ENCODE results near the gene DDX41. TPM values are rescaled to one million over a fixed set of nuclear protein-coding genes. Genes with fewer than 3 reads are reported as not detected.

DDX41 gene
- polyA plus RNA-seq, 10 donors: 41.3 to 65.3 (median 47.6) TPM

DNA sequence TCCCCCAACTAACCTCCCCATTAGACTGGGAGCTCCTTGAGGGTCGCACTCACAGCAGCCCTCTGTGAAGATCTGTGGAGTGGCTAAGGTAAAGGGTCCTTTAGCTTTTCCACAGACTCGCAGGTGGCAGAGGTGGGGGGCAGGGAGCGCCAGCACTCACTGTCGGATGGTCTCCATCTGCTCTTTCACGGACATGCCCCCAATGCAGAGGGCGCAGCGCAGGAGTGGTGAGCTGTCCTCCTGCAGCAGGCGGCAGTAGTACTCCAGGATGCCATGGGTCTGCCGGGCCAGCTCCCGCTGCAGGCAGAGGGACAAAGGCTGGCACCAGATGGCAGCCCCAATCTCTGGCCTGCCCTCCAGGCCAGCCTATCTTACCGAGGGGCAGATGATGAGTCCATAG, 2.2 kb downstream of the DDX41 start:
- no peak for DNase-seq

DNA sequence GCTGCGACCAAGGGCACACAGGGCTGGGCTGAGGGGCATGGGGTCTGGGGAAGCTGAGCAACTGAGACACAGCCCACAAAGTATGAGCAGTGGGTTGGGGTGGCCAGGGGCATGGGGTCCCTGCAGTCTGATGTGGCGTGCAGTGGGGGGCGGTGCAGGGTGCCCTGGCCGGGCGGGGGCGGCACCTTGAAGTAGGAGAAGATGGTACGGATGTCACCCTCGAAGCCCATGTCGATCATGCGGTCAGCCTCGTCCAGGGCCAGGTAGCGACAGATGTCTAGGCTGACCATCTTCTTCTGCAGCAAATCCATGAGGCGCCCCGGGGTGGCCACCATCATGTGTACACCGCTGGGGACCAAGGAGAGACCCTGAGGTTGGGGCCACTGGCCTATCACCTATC, 3.3 kb downstream of the DDX41 start:
- no peak for DNase-seq

DNA sequence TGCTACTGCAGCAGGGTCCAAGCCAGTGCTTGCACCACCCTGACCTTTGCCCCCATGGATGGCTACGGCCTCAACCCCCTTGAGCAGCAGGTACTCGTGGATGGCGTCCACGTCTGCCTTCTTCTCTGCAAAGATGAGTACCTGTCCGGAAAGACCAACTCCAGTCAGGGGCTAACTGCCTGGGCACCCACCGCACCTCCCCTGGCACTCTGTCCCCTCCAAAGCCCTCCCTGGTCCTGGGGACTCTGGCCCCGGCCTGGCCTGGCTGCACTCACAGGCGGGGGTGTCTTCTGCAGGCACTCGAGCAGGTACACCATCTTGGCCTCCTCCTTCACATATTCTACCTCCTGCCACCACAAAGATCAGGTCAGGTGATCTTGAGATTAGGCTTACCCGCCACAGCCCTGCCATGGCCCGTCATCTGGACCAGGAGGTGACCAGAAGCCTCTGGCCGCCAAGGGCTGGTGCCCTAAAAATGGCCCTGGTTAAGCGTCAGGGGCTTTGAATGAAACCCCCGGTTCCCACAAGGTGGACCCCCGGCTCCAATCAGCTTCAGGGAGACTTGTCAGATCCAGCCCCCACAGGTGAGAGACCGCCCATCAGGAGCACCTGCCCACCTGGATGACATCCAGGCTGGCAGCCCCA, 3.9 kb downstream of the DDX41 start:
- DNase-seq: no peak

DNA sequence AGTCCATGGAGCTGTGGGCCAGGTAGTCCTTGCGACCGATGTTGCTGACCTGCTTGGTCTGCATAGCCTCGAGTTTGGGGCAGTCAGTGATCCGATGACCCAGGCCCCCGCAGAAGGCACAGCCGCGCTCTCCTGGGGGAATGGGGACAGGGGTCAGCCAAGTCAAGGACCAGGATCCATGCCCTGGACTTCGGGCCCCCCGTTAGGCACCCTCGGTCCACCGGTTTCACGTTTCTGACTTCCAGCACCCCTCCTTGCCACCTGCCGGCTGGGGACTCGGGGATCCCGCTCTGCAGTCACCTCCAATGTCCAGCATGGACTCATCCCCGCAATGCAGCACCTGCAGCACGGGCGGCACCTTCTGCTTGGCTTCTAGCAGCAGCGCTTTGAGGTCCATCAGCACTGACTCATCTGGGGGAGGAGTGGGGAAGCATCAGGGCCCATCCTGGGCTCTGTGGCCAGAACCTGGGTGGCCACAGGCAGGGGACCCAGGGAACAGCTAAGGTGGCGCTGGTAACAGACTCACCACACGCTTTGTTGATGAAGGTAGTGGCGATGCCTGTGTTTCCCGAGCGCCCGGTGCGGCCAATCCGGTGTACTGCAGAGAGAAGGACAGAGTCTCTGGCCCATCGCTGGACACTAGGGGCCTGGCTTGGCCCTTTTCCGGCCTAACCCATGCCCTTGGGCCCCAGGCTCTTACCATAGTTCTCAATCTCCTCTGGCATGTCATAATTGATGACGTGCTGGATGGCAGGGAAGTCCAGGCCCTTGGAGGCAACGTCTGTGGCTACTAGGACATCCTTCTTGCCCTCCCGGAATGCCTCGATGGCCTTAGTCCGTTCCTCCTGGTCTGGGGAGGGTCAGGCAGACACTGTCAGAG, 4.7 kb downstream of the DDX41 start:
- no peak for DNase-seq

DNA sequence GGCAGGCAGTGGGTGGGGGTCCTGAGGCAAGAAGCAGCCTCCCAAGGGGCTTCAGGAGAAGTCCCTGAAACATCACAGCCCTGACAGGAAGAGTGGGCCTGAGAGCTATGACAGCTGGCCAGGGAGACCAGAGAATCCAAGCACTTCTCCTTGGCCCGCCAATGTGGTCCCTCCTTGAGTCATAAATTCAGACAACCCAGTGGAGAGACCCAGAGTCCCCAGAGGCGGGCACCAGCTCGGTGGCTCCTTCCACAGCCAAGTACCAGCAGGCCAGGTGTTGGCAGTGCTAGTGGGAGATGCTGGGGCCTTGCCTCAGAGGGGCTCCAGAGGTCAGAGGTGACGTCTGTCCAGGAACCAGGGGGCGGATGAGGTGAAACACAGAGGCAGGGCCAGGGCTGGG, 5.6 kb downstream of the DDX41 start:
- no peak for DNase-seq

DNA sequence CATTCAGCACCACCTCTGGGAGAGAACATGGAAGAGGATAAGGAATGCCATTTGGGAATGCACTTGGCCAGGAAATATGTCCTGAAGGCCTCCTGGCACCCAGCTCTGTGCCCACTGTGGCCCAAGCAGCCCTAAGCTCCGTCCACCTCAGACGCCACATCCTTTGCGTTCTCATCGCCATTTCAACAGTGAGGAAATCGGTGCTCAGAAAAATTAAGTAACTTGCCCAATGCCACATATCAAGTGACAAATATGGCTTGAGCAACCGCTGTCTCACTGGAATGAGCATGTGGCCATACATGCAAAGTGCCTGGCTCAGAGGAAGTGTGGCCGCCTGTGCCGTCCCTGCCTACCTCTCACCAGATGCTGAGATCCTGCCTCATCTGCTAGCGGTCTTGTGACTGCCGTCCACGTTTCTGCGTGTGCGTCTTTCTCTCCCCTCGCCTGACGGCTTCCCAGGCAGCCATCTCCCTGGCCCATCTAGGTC, 6.2 kb downstream of the DDX41 start:
- DNase-seq: no peak

DNA sequence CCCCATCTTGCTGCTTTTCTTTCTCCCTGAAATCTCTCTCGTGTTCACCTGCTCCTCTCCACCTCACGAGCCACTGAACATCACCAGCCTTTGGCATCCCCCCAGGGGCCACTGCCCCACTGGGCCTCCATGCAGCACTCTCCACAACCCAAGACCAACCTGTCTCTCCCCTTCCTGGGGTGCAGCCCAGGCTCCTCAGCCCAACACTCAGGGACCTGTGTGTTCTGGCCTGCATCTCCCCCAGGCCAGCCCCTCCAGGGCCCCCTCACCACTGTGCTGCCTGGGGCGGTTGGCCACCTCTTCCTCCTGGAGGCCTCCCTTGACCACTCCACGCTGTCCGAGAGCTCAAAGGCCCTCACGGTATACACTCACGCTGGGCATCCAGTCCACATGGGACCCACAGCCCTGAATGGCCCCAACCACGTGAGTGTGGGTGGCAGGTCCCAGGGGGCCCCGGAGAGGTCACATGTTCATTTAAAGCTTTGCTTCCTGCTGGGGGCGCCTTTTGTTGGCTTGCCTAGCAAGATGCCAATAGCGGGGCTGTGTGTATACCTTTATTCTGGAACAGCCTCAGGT, 6.7 kb downstream of the DDX41 start:
- DNase-seq: no peak

DNA sequence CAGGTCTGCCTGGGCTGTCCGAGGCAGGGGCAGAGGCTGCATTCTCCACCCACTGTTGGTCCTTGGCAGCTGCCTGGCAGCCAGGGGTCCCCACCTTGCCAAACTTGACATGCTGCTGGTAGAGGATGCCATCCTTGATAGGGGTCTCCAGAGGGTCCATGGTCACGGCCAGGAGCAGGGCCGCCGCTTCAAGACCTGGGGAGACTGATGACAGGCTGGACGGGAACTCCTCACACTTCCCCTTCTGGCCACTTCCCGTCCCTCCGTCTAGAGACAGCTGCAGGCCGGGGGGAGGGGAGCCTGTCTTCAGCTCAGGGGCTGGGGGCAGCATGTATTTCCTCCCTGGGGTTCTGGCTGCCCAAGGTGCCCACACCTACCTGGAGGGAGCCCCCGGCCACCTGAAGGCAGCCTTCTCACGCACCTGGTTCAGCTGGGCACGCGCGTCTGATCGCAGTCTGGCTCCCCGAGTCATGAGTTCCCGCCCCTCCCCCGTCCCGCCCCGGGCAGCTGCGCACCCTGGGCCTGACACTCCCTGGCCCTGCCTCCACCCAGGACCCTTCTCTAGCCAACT, 7.3 kb downstream of the DDX41 start, which contains the start of gene DOK3:
Gene DOK3, minus strand, starts transcription at position 446 of the 571 bp plus-strand sequence. Its CDS starts 286 bp downstream, at position 160.
- peak in 1 of 3 donors; percentile 64 for DNase-seq

DNA sequence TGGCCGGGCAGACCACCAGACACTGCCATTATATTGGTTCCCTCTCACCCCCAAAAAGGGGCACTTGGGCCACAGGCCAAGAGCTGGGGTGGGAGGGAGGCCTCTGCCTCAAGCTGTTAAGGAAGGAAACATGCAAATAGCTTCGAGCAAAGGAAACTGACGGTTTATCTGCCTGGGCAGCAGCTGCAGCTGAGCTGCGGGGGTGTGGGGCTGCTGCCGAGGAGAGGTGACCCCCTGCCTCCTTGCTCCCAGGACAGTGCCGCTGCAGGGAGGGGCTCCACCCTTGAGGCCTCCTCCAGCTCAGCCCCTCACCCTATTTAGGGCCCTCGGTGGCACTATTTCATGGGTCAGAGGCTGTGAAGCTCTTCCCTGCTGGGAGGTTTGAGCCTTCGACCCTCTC, 7.9 kb downstream of the DDX41 start:
- DNase-seq: no peak

DNA sequence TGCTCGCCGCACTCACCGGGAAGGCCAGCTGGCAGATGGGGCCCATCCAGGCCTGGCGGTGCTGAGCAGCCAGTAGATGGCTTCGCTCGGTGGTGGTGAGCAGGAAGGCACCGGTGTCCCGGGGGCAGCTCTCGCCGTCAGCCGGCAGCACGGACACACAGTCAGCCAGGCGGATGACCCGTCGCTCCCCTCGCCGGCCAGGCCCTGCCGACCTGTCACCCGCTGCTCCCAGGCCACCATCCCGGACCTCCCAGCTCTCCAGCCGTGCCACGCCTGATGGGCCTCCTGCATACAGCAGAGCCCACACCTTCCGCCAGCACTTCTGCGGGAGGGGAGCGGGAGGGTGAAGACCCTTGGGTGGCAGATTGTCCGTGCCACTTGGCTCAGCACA, 8.5 kb downstream of the DDX41 start:
- DNase-seq: no peak

DNA sequence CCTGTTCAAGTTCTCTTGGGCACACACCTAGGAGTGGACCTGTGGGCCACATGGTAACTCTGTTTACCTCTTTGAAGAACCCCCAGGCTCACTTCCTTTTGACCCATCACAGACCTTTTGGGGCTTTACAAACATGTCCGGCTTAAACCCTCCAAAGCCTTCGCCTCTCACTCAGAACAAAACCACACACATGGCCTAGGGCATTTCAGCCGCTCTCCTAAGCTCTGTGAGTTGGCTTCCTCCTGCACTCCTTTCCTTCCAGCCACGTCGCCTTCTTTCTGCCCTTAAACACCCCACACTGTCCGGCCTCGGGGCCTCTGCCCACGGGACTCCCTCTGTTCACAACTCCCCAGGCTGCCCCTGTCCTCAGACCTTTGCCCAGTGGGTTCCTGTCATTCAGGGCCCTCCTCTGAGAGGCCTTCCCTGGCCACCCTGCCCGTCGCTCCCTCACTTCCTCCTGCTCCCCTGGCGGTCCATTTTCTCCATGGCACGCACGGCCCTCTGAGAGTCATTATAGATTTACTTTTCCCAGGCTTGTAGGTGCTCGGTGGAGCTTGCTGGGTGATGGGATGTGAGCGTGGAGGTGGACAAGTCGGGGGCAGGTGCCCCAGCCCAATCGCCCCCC, 9.1 kb downstream of the DDX41 start:
- DNase-seq: no peak

DNA sequence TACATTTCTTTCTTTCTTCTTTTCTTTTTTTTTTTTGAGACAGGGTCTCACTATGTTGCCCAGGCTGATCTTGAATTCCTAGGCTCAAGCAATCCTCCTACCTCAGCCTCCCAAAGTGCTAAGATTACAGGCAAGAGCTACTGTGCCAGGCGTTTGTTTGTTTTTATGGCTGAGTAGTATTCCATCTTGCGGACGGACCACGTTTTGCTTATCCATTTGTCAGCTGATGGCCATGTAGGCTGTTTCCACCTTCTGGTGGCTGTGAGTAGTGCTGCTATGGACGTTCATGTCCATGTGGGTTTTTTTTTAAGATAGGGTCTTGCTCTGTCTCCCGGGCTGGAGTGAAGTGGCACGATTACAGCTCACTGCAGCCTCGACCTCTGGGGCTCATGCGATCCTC, 9.6 kb downstream of the DDX41 start:
- DNase-seq: no peak

DNA sequence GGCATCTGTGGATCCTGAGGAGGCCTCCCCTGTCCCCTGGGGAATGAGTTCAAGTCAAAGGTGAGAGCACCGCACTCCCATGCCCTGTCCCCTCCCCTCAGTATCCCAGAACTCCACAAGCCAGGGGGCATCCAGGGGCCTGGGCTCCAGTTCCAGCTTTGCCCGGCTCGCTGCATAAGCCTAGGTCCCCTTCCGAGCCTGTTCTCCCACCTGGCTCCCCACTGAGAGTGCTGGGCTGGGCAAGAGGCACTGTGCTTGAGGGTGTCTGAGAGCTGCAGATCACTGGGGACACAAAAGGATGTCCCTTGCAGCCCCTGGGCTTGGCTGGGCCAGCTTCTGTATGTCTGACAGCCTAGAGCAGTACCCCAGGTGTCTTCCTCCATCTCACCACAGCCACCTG, 11.7 kb downstream of the DDX41 start:
- DNase-seq: no peak

DNA sequence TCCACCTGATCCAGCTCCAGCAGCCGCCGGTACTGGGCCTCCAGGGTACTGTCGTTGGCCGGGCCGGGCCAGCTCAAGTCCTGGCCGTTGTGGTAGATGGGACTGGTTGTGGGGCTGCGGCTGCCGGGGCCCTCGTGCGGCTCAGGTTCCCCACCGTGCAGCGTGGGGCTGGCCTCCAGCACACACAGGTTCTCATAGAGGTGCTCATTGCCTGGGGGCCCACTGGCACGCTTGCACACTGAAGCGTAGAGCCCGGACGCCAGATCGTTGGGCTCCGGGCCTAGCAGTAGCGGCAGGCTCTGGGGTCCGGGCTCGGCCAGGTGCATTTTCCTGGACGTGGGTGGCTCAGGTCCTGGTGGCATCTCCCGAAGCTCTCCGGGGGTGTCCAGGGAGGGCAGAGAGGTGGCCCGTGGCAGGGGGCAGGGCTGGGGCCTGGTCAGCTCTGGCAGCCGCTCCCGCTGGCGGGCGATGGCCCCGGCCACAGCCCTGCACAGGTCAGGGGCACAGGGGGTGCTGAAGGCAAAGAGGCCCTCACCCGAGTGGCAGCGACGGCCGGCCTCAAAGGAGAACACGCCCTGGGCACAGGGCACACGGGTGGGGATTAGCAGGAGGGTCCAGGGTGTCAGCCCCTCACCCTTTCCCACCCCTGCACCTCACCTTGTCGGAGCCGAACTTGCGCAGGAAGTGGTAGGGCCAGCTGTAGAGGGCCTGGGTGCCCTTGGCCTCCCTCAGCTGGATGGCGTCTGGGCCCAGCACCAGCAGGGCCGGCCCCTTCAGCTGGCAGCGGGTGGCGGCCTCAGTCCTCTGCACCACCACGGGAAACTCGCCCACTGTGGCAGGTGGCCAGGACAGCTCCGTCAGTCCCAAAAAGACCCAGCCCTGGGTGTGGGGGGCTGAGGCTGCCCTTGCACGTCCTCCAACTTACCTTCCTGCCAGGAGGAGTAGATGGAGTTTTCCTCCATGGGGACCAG, 12.4 kb downstream of the DDX41 start:
- DNase-seq: no peak

DNA sequence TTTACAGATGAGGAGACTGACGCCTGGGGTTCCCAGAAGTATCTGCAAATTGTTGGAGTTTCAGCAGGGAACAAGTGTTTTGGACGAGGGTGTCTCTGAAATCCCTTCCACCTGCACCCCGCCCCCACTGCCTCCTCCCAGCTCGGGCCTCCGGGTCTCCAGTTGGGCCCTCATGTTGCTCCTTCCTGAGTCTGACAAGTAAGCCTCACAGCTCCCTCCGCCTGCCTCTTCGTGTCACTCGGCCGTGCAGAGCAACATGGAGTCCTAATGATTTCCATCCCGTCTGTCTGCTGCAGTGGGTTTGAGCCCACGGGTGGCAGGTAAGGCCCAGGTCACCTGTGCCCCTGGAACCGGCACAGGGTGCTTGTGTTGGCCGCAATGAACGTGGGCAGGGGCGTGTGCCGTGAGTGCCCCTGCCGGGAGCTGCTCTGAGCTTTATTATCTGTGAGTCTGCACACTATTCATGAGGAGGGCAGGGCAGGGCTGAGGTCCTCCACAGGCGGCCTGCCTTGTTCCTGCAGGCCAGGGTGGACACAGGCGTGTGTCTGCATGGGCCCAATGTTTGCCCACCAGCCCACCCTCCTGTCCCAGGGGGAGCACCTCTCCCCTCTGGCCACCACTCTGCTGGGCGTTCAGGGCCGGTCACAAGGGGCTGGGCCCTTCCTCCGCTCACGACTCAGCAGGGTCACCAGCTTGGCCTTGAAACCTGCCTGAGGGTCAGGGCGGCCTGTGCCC, 13.2 kb downstream of the DDX41 start:
- no peak for DNase-seq

DNA sequence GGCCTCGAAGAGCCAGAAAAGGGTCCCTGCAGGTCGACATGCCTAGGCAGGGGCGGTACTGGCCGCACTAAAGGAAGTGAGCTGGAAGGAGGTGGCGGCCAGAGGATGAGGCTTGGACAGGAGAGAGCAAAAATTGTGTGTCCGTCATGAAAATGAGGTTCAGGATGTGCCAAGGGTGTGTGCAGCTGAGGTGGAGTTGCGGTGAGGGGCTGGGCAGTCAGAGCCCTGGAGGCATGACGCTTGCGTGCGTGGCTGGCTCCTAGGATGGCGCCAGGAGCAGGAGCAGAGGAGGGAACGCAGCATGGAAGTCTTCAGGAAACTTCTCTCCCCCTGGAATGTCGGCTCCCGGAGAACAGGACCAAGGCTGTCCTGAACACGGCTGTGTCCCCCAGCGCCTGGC, 13.9 kb downstream of the DDX41 start:
- DNase-seq: no peak

DNA sequence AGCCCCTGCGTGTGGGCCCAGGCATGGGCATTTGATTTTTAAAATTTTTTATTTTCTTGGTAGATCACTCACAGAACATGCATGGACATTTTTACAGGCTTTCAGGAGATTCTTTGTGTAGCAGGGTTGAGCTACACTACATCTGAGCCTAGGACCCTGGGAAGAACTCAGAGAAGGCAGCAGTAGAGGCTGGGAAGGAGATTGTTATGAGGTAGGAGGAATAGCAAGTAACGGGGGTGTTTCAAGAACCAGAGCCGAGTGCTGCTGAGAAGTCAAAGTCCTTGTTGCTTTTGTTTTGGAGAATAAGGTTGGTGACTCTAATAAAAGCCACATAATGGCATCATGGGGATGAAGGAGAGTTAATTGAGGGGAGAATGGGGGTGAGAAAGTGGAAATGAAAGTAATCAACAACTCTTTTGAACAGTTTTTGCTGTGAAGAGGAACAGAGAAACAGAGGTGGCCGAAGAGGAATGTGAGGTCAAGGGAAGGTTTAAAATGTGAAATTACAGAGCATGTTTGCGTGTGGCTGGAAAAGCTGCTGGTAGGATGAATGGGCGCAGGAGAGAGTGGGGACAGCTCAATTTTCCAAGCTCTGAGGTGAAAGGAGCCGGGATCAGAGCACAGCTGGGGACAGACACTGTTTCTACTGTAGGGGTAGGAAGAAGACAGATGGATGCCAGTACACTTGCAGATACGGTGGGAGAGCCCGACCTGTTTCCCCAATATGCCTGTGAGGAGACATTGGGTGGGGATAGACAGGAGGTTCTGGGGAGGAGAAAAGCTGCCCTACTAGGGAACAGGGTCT, 14.7 kb downstream of the DDX41 start:
- DNase-seq: no peak

DNA sequence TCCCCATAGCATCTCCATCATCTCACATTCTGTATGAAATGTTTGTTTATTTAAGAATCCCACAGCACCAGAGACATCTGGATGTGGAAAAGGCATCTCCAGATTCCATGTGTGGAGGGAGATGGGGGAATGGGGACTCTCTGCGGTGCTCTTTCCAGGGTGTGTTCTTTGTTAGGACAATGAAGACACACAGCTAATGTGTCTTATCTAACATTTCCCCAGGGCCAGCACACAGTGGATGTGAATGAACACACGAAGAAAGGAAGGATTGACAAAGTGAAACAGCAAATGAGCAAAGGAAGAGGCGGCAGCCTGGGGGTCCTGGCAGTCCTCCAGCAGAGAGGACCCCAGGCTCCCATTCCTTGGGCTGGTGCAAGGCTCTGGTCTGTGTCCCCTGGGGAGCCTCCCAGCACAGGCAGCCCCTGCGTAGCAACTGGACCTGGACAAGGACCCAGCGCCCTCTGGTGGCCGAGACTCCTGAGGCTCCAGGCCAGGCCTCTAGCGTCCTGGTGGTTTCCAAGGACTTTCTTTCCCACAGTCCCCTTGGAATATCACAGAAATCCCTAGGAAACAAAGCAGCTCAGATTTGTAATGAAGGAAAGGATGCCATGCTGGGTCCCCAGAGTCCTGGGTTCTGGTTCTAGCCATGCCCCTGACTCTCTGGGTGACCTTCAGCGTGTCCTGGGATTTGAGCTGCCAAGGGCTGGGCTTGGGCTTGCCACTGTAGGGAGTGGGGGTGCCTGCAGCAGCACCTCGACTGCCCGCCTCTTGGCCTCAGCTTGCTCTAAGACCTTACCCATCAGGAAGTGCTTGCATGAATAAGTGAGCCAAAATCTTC, 15.9 kb downstream of the DDX41 start:
- peak; percentile 75 to 92 (median 88) for DNase-seq
